Mucosa of rectum (tissue), 2 donors: Measurements from ENCODE around the gene GPHB5.
"Not testable (repeated sequence)": the region's sequence is repeated elsewhere in the genome, so short reads cannot be mapped to it uniquely, and the experiment has no call there.

Experiments
- H3K27ac ChIP-seq, 2 donors: one replicate each; pipeline ENCODE4 v1.7.0; 2013; ENCODE audit warnings: inconsistent platforms in 2 of 2, low read depth in 2 of 2, low read length in 2 of 2
- H3K27me3 ChIP-seq, 2 donors: one replicate each; pipeline ENCODE4 v1.7.0; 2013; ENCODE audit warnings: low read length in 2 of 2; ENCODE audit not compliant: control insufficient read depth in 2 of 2, insufficient read depth in 2 of 2
- H3K36me3 ChIP-seq, 2 donors: one replicate each; pipeline ENCODE4 v1.7.0; 2013; ENCODE audit warnings: low read length in 2 of 2; ENCODE audit not compliant: control insufficient read depth in 2 of 2, insufficient read depth in 2 of 2
- H3K4me1 ChIP-seq, 2 donors: one replicate each; pipeline ENCODE4 v1.7.0; 2013; ENCODE audit warnings: low read length in 2 of 2, mild to moderate bottlenecking in 1 of 2; ENCODE audit not compliant: control insufficient read depth in 2 of 2, insufficient read depth in 2 of 2
- H3K4me3 ChIP-seq, 2 donors: one replicate each; pipeline ENCODE4 v1.7.0; 2013; ENCODE audit warnings: low read length in 2 of 2
- H3K9ac ChIP-seq, 2 donors: one replicate each; pipeline ENCODE4 v1.7.0; 2013; ENCODE audit warnings: low read length in 2 of 2, low read depth in 1 of 2, mild to moderate bottlenecking in 1 of 2
- H3K9me3 ChIP-seq, 2 donors: one replicate each; pipeline ENCODE4 v1.7.0; 2013; ENCODE audit warnings: low read length in 2 of 2; ENCODE audit not compliant: control insufficient read depth in 2 of 2
- donor health status: healthy.
- donor health status: Normal muscosa, but diverticular disease.

The GPHB5 gene

DNA sequence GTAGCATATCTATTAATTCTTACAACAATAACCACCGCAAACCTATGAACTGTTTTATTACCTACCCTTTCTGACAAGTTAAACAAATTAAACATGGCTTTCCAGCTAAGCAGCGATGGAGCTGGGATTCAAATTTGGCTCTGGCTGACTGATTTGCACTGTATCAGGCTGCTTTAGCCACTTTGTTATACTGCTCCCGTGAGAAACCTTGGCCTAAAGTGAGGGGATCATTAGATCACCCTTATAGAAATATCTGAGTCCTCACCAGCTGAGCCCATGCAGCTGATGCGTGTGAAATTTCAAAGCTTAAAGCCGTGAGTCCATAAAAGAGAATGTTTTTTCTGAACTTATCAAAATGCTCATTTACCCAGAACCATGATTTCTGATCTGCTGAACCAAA, 8.1 kb upstream of the GPHB5 start:
- Histone ChIP-seq H3K4me1 (no peaks in the 10 kb centered on the region), H3K27me3 (no peaks in the 10 kb centered on the region), H3K9ac (no peak overlapping the region), H3K4me3 (no peak overlapping the region), H3K9me3 (no peaks in the 10 kb centered on the region), H3K27ac (no peak overlapping the region), H3K36me3 (no peaks in the 10 kb centered on the region)

- Histone ChIP-seq H3K9me3 (no peaks in the 10 kb centered on the region), H3K4me3 (no peak overlapping the region), H3K27me3 (no peaks in the 10 kb centered on the region), H3K27ac (no peak overlapping the region), H3K36me3 (no peaks in the 10 kb centered on the region), H3K9ac (no peak overlapping the region), H3K4me1 (no peaks in the 10 kb centered on the region)
These were observed 4.3 kb upstream of the GPHB5 start for GRCh38 chr14:63322897-63323573.

DNA sequence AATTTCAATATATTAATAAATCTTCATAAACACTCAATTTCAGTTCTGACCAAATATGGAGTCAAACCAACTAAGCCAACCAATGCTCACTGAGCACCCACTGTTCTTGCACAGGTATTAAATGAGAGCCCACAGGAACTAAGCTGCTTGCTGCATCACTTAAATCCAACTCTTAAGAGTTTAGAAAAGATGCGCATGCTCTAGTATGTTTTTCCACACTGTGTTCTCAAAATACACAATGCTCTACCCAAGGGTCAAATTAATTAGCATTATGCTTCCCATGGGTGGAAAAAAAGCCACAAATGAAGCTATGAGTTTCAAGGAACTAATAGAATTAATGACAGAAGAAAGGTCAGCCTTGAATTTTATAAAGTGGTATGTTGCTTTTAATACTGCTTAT, 3.7 kb upstream of the GPHB5 start:
- no peaks in the 10 kb centered on the region for H3K4me1 ChIP-seq
- no peaks in the 10 kb centered on the region for H3K36me3 ChIP-seq
- H3K9ac ChIP-seq, result no peak overlapping the region
- no peaks in the 10 kb centered on the region for H3K27me3 ChIP-seq
- no peaks in the 10 kb centered on the region for H3K9me3 ChIP-seq
- no peak overlapping the region for H3K4me3 ChIP-seq
- H3K27ac ChIP-seq, result no peak overlapping the region

- H3K27ac ChIP-seq, result no peak overlapping the region
- H3K9me3 ChIP-seq, result no peaks in the 10 kb centered on the region
- H3K9ac ChIP-seq, result no peak overlapping the region
- no peaks in the 10 kb centered on the region for H3K36me3 ChIP-seq
- H3K4me1 ChIP-seq, result no peaks in the 10 kb centered on the region
- no peaks in the 10 kb centered on the region for H3K27me3 ChIP-seq
- no peak overlapping the region for H3K4me3 ChIP-seq
These were observed 9.9 kb downstream of the GPHB5 start for GRCh38 chr14:63308723-63309317.

DNA sequence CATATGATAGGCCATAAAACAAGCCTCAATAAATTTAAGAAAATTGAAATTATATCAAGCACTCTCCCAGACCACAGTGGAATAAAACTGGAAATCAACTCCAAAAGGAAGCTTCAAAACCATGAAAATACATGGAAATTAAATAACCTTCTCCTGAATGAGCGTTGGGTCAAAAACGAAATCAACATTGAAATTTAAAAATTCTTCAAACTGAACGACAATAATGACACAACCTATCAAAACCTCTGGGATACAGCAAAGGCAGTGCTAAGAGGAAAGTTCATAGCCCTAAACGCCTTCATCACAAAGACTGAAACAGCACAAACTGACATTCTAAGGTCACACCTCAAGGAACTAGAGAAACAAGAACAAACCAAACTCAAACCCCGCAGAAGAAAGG, 14.3 kb downstream of the GPHB5 start:
- not testable (repeated sequence) for H3K27ac ChIP-seq, H3K27me3 ChIP-seq, H3K36me3 ChIP-seq, H3K9me3 ChIP-seq, H3K9ac ChIP-seq, H3K4me3 ChIP-seq, H3K4me1 ChIP-seq

DNA sequence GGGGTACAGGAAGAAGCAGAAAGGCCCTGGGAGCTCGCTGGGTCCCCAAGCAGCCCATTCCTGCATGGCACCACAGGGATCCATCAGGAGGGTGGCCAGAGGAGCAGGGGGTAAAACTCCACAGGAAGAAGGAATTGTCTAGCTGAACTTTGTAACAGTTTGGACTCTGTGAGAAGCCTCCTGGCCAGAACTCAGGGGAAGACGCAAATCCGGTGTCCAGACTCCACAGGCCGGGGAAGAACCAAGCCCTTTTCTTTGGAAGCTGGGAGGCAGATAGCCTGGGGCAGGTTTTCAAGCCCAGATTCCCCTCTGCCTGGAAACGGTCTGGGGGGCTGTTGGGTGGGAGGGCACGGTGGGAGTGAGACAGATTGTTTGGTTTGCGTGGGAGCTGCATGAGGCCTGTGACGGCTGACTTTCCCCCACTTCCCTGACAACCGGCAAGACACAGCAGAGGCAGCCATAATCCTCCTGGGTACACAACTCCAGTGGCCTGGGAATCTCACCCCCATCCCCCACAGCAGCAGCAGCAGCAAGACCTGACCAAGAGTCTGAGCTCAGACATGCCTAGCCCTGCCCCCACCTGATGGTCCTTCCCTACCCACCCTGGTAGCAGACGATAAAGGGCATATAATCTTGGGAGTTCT, 16.7 kb downstream of the GPHB5 start:
- Histone ChIP-seq H3K9me3 (no peaks in the 10 kb centered on the region), H3K9ac (no peak overlapping the region), H3K36me3 (no peaks in the 10 kb centered on the region), H3K4me3 (no peak overlapping the region), H3K27me3 (peaks cover 0 to 2% of the 10 kb centered on the region in 2 donors), H3K4me1 (no peaks in the 10 kb centered on the region), H3K27ac (no peak overlapping the region)

DNA sequence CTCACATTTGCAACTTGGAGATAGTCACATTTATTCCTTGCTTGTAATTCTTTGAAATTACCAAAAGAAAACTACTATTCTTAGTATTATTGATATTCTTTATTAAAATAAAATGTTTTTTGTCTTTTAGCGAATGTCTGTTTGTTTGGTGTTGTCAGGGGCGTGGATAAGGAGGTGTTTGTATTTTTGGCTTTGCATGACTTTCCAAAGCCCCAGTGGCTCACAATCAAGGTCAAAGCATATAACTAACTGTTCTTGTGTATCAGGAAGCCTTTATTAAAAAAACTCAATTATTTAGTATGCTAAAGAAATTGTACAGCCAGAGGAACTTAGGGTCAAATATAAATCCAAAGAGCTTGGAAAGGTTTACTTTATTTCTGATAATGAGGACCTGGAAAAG, 17.9 kb downstream of the GPHB5 start:
- no peak overlapping the region for H3K27ac ChIP-seq
- H3K4me1 ChIP-seq, result no peaks in the 10 kb centered on the region
- H3K36me3 ChIP-seq, result no peaks in the 10 kb centered on the region
- no peaks in the 10 kb centered on the region for H3K9me3 ChIP-seq
- H3K9ac ChIP-seq, result no peak overlapping the region
- peaks cover 0 to 2% of the 10 kb centered on the region in 2 donors for H3K27me3 ChIP-seq
- no peak overlapping the region for H3K4me3 ChIP-seq

DNA sequence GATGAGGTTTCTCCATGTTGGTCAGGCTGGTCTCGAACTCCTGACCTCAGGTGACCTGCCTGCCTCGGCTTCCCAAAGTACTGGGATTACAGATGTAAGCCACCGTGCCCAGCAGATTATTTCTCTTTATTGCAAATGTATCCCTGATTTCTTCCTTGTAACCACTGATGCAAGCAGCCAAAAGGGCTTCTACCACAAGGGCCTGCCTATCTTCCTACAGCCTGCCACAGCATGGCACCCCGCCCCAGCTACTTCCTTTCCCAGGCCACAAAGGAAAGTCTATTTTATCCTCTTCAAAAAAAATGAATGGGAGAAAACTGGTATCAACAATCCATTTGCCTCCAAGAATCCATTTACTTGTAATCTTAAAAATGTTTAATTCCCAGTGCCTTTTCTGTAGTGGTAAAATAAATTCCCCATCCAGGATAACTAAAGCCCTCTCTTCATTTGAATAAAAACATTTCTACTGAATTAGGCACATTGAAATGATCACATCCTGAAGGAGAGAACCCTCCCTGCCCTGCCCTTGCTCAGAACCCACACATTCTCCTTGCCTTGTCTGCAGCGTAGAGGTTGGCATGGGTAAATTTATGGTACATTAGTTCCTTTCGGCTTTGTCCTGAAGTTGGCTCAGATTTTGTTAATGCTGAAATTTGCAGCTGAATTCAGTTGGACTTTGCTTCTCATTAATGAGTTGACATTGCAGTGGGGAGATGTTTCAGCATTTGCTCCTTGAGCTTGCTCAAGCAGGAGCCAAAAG, 19.2 kb downstream of the GPHB5 start:
- no peak overlapping the region for H3K27ac ChIP-seq
- H3K9ac ChIP-seq, result no peak overlapping the region
- H3K4me1 ChIP-seq, result no peaks in the 10 kb centered on the region
- H3K36me3 ChIP-seq, result no peaks in the 10 kb centered on the region
- H3K9me3 ChIP-seq, result no peaks in the 10 kb centered on the region
- H3K4me3 ChIP-seq, result no peak overlapping the region
- H3K27me3 ChIP-seq, result peaks cover 0 to 2% of the 10 kb centered on the region in 2 donors

DNA sequence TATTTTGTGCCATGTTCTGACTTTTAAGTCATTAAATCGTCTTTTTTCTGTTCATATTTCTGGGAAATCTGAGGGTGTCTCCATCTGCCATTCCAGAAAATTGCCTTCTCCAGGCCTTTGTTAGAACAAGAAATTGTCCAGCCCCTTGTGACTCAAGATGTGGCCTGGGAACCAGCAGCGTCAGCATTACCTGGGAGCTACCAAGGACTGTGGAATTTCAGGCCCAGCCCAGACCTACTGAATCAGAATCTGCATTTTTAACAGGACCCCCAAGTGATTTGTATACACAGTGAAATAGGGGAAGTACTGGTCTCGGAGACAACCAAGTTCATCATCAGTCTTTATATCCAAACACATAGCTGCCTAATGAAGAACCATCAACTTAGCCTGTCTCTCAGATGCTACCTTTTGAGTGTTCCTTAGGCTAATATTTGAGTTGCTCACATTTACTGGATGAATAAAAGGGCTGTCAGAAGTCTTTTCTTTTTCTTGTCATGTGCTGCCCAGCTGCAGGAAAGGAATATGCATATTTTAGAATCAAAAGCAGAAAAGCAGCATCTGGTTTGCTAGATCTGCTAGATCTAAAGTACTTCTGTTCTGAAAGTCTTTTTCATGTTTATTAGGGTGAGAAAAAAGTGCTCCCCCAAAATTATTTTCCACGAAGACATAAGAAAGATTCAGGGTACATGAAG, 21.2 kb downstream of the GPHB5 start:
- Histone ChIP-seq H3K36me3 (no peaks in the 10 kb centered on the region), H3K4me3 (no peak overlapping the region), H3K27ac (no peak overlapping the region), H3K9ac (no peak overlapping the region), H3K9me3 (no peaks in the 10 kb centered on the region), H3K4me1 (no peaks in the 10 kb centered on the region), H3K27me3 (peaks cover 0 to 2% of the 10 kb centered on the region in 2 donors)
